Endothelial cell of umbilical vein (primary cell): Measurements from ENCODE around the gene KLK13. TPM values are rescaled to one million over a fixed set of nuclear protein-coding genes. Genes with fewer than 3 reads are reported as not detected.

Source experiments
- BruUV-seq: library from RNA; stranded (reverse); fragments of 400-500 nt; replicated peaks from 2 replicates; lab custom pipeline; 2021; lab: Mats Ljungman, UMichigan
- CTCF ChIA-PET: fragments of 300-600, 350-600 bp; sonication (Branson Sonifier 250); formaldehyde crosslinking; loops from one replicate; lab custom pipeline; 2021; ENCODE audit warnings: antibody characterized with exemption, inconsistent platforms; lab: Charles Lee
- POLR2A ChIA-PET: fragments of 300-600, 350-600 bp; sonication (Branson Sonifier 250); formaldehyde crosslinking; loops from one replicate; lab custom pipeline; 2021; ENCODE audit warnings: antibody characterized with exemption, inconsistent platforms; lab: Charles Lee
- DNase-seq: peaks from one replicate; pipeline ENCODE4 v3.0.0-alpha.2; 2011; ENCODE audit warnings: low read depth, low spot score
- FAIRE-seq: peaks from 2 replicates; lab custom pipeline; 2011; peaks lifted over from hg19 to GRCh38; lab: Jason Lieb, UNC
- H2AFZ ChIP-seq: 2 replicates; pipeline ENCODE4 v1.6.0; 2012; ENCODE audit warnings: low read depth, low read length, control low read depth, inconsistent platforms
- H3K27ac ChIP-seq: 2 replicates; pipeline ENCODE4 v1.5.1; 2011; ENCODE audit warnings: low read depth, mild to moderate bottlenecking, control low read depth, low read length, moderate library complexity; ENCODE audit not compliant: insufficient read depth
- H3K27me3 ChIP-seq, 2 experiments: 2 replicates each; pipeline versions ENCODE4 v1.6.0 to v1.6.1; 2011; ENCODE audit warnings: low read length in 2 of 2, mixed read lengths in 1 of 2; ENCODE audit not compliant: control insufficient read depth in 2 of 2, insufficient read depth in 2 of 2
- H3K36me3 ChIP-seq, 2 experiments: 2 replicates in 1 of 2; 3 replicates in 1 of 2; pipeline ENCODE4 v1.5.1; 2011; ENCODE audit warnings: low read length in 2 of 2, mild to moderate bottlenecking in 1 of 2, moderate library complexity in 1 of 2; ENCODE audit not compliant: control insufficient read depth in 2 of 2, insufficient read depth in 2 of 2; ENCODE audit errors: extremely low read depth in 1 of 2
- H3K4me1 ChIP-seq: 3 replicates; pipeline ENCODE4 v1.5.1; 2011; ENCODE audit warnings: mild to moderate bottlenecking, low read length; ENCODE audit not compliant: control insufficient read depth, insufficient read depth; ENCODE audit errors: extremely low read depth
- H3K4me2 ChIP-seq: 2 replicates; pipeline ENCODE4 v1.6.1; 2011; ENCODE audit warnings: low read length, control low read depth, mixed read lengths; ENCODE audit not compliant: insufficient read depth
- H3K4me3 ChIP-seq, 3 experiments: fragments of 200-600 bp in 1 of 3; sonication (generic), shearing (Covaris generic) in 1 of 3; replicated peaks in 1 of 3; 2 replicates each; pipeline ENCODE4 v1.5.1; 2011 to 2016; ENCODE audit warnings: control low read depth in 3 of 3, low read length in 3 of 3, mild to moderate bottlenecking in 2 of 3, inconsistent platforms in 1 of 3, low read depth in 1 of 3, moderate library complexity in 1 of 3; ENCODE audit not compliant: insufficient read depth in 1 of 3
- H3K79me2 ChIP-seq: 2 replicates; pipeline ENCODE4 v1.6.0; 2012; ENCODE audit warnings: low read length, inconsistent platforms; ENCODE audit not compliant: control insufficient read depth, insufficient read depth
- H3K9ac ChIP-seq: replicated peaks from 2 replicates; pipeline ENCODE3; 2011; ENCODE audit warnings: low read length, control low read depth; ENCODE audit not compliant: insufficient read depth; ENCODE audit errors: extremely low read depth
- H3K9me1 ChIP-seq: replicated peaks from 3 replicates; pipeline ENCODE4 v1.6.0; 2011; ENCODE audit warnings: mild to moderate bottlenecking, low read length; ENCODE audit not compliant: control insufficient read depth, insufficient read depth; ENCODE audit errors: extremely low read depth
- H3K9me3 ChIP-seq: replicated peaks from 2 replicates; pipeline ENCODE4 v1.5.1; 2012; ENCODE audit warnings: low read length, inconsistent platforms; ENCODE audit not compliant: control insufficient read depth, insufficient read depth
- H4K20me1 ChIP-seq: replicated peaks from 2 replicates; pipeline ENCODE3; 2011; ENCODE audit warnings: mild to moderate bottlenecking, low read length; ENCODE audit not compliant: control insufficient read depth, insufficient read depth; ENCODE audit errors: extremely low read depth
- CTCF ChIP-seq, 2 donors: IDR thresholded peaks; 1 replicate in 1 of 2; 2 replicates in 1 of 2; pipeline ENCODE4 v1.5.1; 2011; ENCODE audit warnings: low read length in 2 of 2, mild to moderate bottlenecking in 2 of 2, moderate library complexity in 2 of 2, control low read depth in 1 of 2, inconsistent platforms in 1 of 2, low read depth in 1 of 2; ENCODE audit not compliant: insufficient read depth in 1 of 2; ENCODE audit errors: extremely low read depth in 1 of 2
- EZH2 ChIP-seq: IDR thresholded peaks from 2 replicates; pipeline ENCODE4 v1.6.1; 2012; ENCODE audit warnings: borderline replicate concordance, low read depth, mild to moderate bottlenecking, moderate library complexity, low read length, inconsistent platforms; ENCODE audit not compliant: severe bottlenecking
- FOS ChIP-seq: IDR thresholded peaks from 2 replicates; pipeline ENCODE4 v1.6.1; 2011; ENCODE audit warnings: mild to moderate bottlenecking, low read length, moderate library complexity, borderline replicate concordance; ENCODE audit not compliant: insufficient read depth
- GATA2 ChIP-seq: IDR thresholded peaks from 2 replicates; pipeline ENCODE4 v1.7.0; 2011; ENCODE audit warnings: low read depth, mild to moderate bottlenecking, moderate library complexity, mixed read lengths, low read length; ENCODE audit not compliant: insufficient read length, insufficient read depth
- JUN ChIP-seq: IDR thresholded peaks from 2 replicates; pipeline ENCODE4 v1.6.1; 2011; ENCODE audit warnings: borderline replicate concordance, low read depth; ENCODE audit not compliant: insufficient read length, insufficient read depth
- MYC ChIP-seq: IDR thresholded peaks from one replicate; pipeline ENCODE4 v1.6.1; 2011; ENCODE audit warnings: mild to moderate bottlenecking, low read depth, low read length
- POLR2A ChIP-seq: IDR thresholded peaks from 2 replicates; pipeline ENCODE4 v1.6.1; 2012; ENCODE audit warnings: low read depth, mild to moderate bottlenecking, control low read depth, low read length
- POLR2AphosphoS5 ChIP-seq: IDR thresholded peaks from 2 replicates; pipeline ENCODE4 v1.6.1; 2012; ENCODE audit warnings: low read depth, mild to moderate bottlenecking, control low read depth, low read length, moderate library complexity; ENCODE audit not compliant: insufficient read depth
- dilution Hi-C: fragments of 300-500 bp; cut with MboI; formaldehyde crosslinking; loops from one replicate; pipeline ENCODE4 v1.15.0; 2019; ENCODE audit warnings: low sequenced_read_pairs; ENCODE audit not compliant: extremely low pct_ligation_motif_present
- intact Hi-C: fragments of 100-400 bp; cut with micrococcal nuclease; formaldehyde crosslinking; loops from one replicate; pipeline ENCODE4 v1.10.0; 2022
- polyA plus RNA-seq, 4 experiments: library from polyadenylated mRNA; depleted of rRNA in 3 of 4; stranded (reverse) in 3 of 4; unstranded in 1 of 4; fragments of >200 nt; gene quantifications; 2 replicates each; pipeline versions ENCODE4 v1.2.1 to v1.2.3, GENCODE V29; 2011 to 2012; ENCODE audit warnings: missing spikeins in 1 of 4
- total RNA-seq: library from RNA; stranded (reverse); gene quantifications from 2 replicates; pipeline ENCODE4 v1.2.3, GENCODE V29; 2021
- TF ChIP-seq, protein P1 (sequence below): IDR thresholded peaks from 2 replicates; pipeline ENCODE4 v1.6.1; 2011; ENCODE audit not compliant: insufficient read depth, insufficient read length

The KLK13 gene
- total and polyA plus RNA-seq, 2 donors (not counting 3 experiments of a cell fraction or from before 2014, with no cell fraction given) = not detected

GRCh38 chr19:51007488-51007887 is 57.4 kb downstream of the KLK13 start:
- no peak for TF ChIP-seq EZH2
- TF ChIP-seq POLR2A = no peak
- no peak for TF ChIP-seq GATA2
- no peak for TF ChIP-seq JUN
- TF ChIP-seq, protein P1, sequence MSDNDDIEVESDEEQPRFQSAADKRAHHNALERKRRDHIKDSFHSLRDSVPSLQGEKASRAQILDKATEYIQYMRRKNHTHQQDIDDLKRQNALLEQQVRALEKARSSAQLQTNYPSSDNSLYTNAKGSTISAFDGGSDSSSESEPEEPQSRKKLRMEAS = no peak
- TF ChIP-seq CTCF (IDR thresholded peaks at IDR 0.05; ENCODE audit: extremely low read depth in 1 of 2, insufficient read depth in 1 of 2, low read depth in 1 of 2, low read length in 2 of 2) = no peak
- H3K27ac ChIP-seq = no peak overlapping the region
- FAIRE-seq = no peak
- H3K9me1 ChIP-seq = no peaks in the 10 kb centered on the region
- POLR2A ChIA-PET = no interaction called here
- H3K9me3 ChIP-seq = no peaks in the 10 kb centered on the region
- no peak overlapping the region for H3K9ac ChIP-seq
- no peaks in the 10 kb centered on the region for H3K36me3 ChIP-seq
- CTCF ChIA-PET = no interaction called here
- no peak overlapping the region for H3K4me2 ChIP-seq
- no peak overlapping the region for H3K4me3 ChIP-seq
- no TSS peak for BruUV-seq
- no peaks in the 10 kb centered on the region for H3K79me2 ChIP-seq
- H4K20me1 ChIP-seq = no peaks in the 10 kb centered on the region
- DNase-seq = no peak
- intact Hi-C loops (no loop called here), dilution Hi-C loops (no loop called here)
- H3K4me1 ChIP-seq = no peaks in the 10 kb centered on the region
- no peak overlapping the region for H2AFZ ChIP-seq
- H3K27me3 ChIP-seq = no peaks in the 10 kb centered on the region

- H3K36me3 ChIP-seq = no peaks in the 10 kb centered on the region
- H3K4me3 ChIP-seq = no peak overlapping the region
- BruUV-seq = no TSS peak
- H3K4me2 ChIP-seq = no peak overlapping the region
- dilution Hi-C loops (no loop called here), intact Hi-C loops (no loop called here)
- no peak overlapping the region for H3K9ac ChIP-seq
- no peak for TF ChIP-seq POLR2A
- no peak for TF ChIP-seq JUN
- TF ChIP-seq, protein P1 = no peak
- TF ChIP-seq MYC = no peak
- TF ChIP-seq CTCF (IDR thresholded peaks at IDR 0.05; ENCODE audit: extremely low read depth in 1 of 2, insufficient read depth in 1 of 2, low read depth in 1 of 2, low read length in 2 of 2) = no peak
- TF ChIP-seq EZH2 = no peak
- TF ChIP-seq FOS = no peak
- TF ChIP-seq GATA2 = no peak
- no peak for TF ChIP-seq POLR2AphosphoS5
- H3K27me3 ChIP-seq = no peaks in the 10 kb centered on the region
- H3K79me2 ChIP-seq = no peaks in the 10 kb centered on the region
- no peaks in the 10 kb centered on the region for H3K9me3 ChIP-seq
- no peak overlapping the region for H2AFZ ChIP-seq
- no peaks in the 10 kb centered on the region for H3K9me1 ChIP-seq
- DNase-seq = no peak
- H3K27ac ChIP-seq = no peak overlapping the region
- ChIA-PET CTCF (interaction anchor here (1.2 kb wide), 1 partner anchor 11 kb away, joined by 4 read pairs; no protein-coding TSS in a partner anchor), POLR2A (no interaction called here)
- no peaks in the 10 kb centered on the region for H4K20me1 ChIP-seq
- no peak for FAIRE-seq
- H3K4me1 ChIP-seq = no peaks in the 10 kb centered on the region
These were observed 58.5 kb downstream of the KLK13 start for GRCh38 chr19:51006406-51006805.
